ENCODE measurements around the gene LAMA3.

LAMA3 gene

GRCh38 chr18:23835091-23835490 is 145.8 kb downstream of the LAMA3 start:
- TF ChIP-seq, protein P1, sequence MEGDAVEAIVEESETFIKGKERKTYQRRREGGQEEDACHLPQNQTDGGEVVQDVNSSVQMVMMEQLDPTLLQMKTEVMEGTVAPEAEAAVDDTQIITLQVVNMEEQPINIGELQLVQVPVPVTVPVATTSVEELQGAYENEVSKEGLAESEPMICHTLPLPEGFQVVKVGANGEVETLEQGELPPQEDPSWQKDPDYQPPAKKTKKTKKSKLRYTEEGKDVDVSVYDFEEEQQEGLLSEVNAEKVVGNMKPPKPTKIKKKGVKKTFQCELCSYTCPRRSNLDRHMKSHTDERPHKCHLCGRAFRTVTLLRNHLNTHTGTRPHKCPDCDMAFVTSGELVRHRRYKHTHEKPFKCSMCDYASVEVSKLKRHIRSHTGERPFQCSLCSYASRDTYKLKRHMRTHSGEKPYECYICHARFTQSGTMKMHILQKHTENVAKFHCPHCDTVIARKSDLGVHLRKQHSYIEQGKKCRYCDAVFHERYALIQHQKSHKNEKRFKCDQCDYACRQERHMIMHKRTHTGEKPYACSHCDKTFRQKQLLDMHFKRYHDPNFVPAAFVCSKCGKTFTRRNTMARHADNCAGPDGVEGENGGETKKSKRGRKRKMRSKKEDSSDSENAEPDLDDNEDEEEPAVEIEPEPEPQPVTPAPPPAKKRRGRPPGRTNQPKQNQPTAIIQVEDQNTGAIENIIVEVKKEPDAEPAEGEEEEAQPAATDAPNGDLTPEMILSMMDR (conservative IDR thresholded peaks at IDR 0.05) = no peak
- TF ChIP-seq ZFX (IDR thresholded peaks at IDR 0.05) = no peak
- H3K27ac ChIP-seq = no peak overlapping the region

GRCh38 chr18:23835506-23835905 is 146.3 kb downstream of the LAMA3 start:
- no peak for TF ChIP-seq ZFX (IDR thresholded peaks at IDR 0.05)
- TF ChIP-seq, protein P1 (conservative IDR thresholded peaks at IDR 0.05) = no peak
- H3K27ac ChIP-seq = no peak overlapping the region

- TF ChIP-seq, protein P1 (conservative IDR thresholded peaks at IDR 0.05) = no peak
- no peak for TF ChIP-seq ZFX (IDR thresholded peaks at IDR 0.05)
- no peak overlapping the region for H3K27ac ChIP-seq
Measured at GRCh38 chr18:23837591-23837990, 148.3 kb downstream of the LAMA3 start.

DNA sequence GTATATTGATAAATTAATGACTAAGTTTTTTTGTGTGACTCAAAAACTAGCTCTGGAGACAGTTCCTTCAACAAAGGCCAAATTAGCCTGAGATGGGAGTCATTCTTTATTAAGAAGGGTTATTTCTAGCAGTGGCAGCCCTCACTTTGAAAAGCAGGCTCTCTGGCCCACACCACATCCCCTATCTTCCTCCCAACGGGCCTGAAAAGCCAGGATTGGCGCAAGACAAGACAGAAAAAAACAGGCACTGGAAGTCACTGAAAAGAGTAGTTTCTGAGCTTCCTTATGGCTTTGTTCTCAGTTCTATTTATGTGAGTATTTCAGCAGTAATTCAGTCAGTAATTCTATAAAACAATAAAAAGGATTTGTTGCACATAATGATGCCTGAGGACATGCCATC is 149.0 kb downstream of the LAMA3 start:
- no peak overlapping the region for H3K27ac ChIP-seq
- TF ChIP-seq, protein P1 (conservative IDR thresholded peaks at IDR 0.05) = no peak
- no peak for TF ChIP-seq ZFX (IDR thresholded peaks at IDR 0.05)

- H3K27ac ChIP-seq = no peak overlapping the region
- TF ChIP-seq, protein P1 (conservative IDR thresholded peaks at IDR 0.05) = no peak
- no peak for TF ChIP-seq ZFX (IDR thresholded peaks at IDR 0.05)
Measured at GRCh38 chr18:23838801-23839366, 149.6 kb downstream of the LAMA3 start.

DNA sequence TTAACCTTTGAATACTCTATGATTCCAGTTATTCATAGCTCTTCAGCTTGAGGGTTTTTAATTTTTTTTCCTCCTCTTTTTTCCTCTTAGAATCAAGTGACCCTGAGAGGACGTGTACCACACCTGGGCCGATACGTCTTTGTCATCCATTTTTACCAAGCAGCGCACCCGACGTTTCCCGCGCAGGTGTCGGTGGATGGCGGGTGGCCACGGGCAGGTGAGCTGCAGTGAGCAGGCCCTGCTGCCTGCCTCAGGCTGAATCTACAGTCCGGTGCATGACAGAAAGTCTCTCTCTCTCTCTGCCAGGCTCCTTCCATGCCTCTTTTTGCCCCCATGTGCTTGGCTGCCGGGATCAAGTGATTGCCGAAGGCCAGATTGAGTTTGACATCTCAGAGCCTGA is 153.1 kb downstream of the LAMA3 start:
- no peak overlapping the region for H3K27ac ChIP-seq
- TF ChIP-seq, protein P1 (conservative IDR thresholded peaks at IDR 0.05) = no peak
- no peak for TF ChIP-seq ZFX (IDR thresholded peaks at IDR 0.05)

GRCh38 chr18:23844991-23845680 is 155.9 kb downstream of the LAMA3 start:
- TF ChIP-seq, protein P1 (conservative IDR thresholded peaks at IDR 0.05) = no peak
- TF ChIP-seq ZFX (IDR thresholded peaks at IDR 0.05) = no peak
- no peak overlapping the region for H3K27ac ChIP-seq

Measured in C4-2B (cell line).